ENCODE results near the gene OR2L5. TPM values are rescaled to one million over a fixed set of nuclear protein-coding genes. Genes with fewer than 3 reads are reported as not detected.

The OR2L5 gene
- total RNA-seq, 2 donors from 2014 or later: not detected

DNA sequence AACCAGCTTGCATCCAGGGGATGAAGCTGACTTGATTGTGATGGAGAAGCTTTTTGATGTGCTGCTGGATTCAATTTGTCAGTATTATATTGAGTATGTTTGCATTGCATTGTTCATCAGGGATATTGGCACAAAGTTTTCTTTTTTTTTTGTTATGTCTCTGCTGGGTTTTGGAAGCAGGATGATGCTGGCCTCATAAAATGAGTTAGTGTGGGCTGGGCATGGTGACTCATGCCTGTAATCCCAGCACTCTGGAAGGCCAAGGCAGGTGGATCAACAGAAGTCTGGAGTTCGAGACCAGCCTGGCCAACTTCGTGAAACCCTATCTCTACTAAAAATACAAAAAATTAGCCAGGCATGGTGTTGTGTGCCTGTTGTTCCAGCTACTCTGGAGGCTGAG, 41.8 kb downstream of the OR2L5 start:
- Histone ChIP-seq H3K36me3 (replicated peaks in 1 of 2; ENCODE audit: insufficient read depth in 1 of 2, low read depth in 2 of 2) (no peaks in the 10 kb centered on the region), H3K27ac (no peak overlapping the region), H3K4me1 (no peaks in the 10 kb centered on the region), H3K27me3 (no peaks in the 10 kb centered on the region), H3K9me3 (no peaks in the 10 kb centered on the region), H3K4me3 (no peak overlapping the region)
- DNase-seq: no peak
- intact Hi-C loops (cut with DNase I): no loop called here
- 44 to 62% methylated on average over 2 of the region's 2 CpGs for WGBS, 2 donors
- TF ChIP-seq POLR2A (IDR thresholded peaks at IDR 0.05): no peak
- TF ChIP-seq, protein P1, sequence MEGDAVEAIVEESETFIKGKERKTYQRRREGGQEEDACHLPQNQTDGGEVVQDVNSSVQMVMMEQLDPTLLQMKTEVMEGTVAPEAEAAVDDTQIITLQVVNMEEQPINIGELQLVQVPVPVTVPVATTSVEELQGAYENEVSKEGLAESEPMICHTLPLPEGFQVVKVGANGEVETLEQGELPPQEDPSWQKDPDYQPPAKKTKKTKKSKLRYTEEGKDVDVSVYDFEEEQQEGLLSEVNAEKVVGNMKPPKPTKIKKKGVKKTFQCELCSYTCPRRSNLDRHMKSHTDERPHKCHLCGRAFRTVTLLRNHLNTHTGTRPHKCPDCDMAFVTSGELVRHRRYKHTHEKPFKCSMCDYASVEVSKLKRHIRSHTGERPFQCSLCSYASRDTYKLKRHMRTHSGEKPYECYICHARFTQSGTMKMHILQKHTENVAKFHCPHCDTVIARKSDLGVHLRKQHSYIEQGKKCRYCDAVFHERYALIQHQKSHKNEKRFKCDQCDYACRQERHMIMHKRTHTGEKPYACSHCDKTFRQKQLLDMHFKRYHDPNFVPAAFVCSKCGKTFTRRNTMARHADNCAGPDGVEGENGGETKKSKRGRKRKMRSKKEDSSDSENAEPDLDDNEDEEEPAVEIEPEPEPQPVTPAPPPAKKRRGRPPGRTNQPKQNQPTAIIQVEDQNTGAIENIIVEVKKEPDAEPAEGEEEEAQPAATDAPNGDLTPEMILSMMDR (IDR thresholded peaks at IDR 0.05): no peak
- no peak for ATAC-seq

GRCh38 chr1:248065071-248065470, 51.6 kb downstream of the OR2L5 start:
- H3K4me1 ChIP-seq: no peaks in the 10 kb centered on the region
- no peaks in the 10 kb centered on the region for H3K36me3 ChIP-seq (replicated peaks in 1 of 2; ENCODE audit: insufficient read depth in 1 of 2, low read depth in 2 of 2)
- intact Hi-C loops (cut with DNase I): no loop called here
- no peaks in the 10 kb centered on the region for H3K27me3 ChIP-seq
- WGBS, 2 donors: 52 to 57% methylated on average over 2 of the region's 2 CpGs
- no peak for TF ChIP-seq POLR2A (IDR thresholded peaks at IDR 0.05)
- TF ChIP-seq, protein P1 (IDR thresholded peaks at IDR 0.05): no peak
- no peaks in the 10 kb centered on the region for H3K9me3 ChIP-seq
- DNase-seq (no peak), ATAC-seq (no peak)
- no peak overlapping the region for H3K27ac ChIP-seq
- no peak overlapping the region for H3K4me3 ChIP-seq

DNA sequence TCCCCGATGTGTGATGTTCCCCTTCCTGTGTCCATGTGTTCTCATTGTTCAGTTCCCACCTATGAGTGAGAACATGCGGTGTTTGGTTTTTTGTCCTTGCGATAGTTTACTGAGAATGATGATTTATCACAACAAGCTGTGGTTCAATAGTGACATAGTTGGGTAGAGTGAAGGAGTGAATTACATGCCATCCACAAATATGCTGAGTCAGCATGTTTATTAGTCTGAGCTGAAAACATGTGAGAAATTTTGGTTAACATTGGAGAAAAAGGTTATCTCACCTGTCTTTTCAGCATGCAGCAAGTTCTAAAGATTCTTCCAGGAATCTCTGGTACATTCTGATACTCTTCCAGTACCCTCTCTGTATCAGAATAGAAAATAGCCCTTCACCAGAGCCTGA, 52.1 kb downstream of the OR2L5 start:
- intact Hi-C loops (cut with DNase I): no loop called here
- Histone ChIP-seq H3K9me3 (no peaks in the 10 kb centered on the region), H3K27ac (no peak overlapping the region), H3K4me3 (no peak overlapping the region), H3K4me1 (no peaks in the 10 kb centered on the region), H3K36me3 (replicated peaks in 1 of 2; ENCODE audit: insufficient read depth in 1 of 2, low read depth in 2 of 2) (no peaks in the 10 kb centered on the region), H3K27me3 (no peaks in the 10 kb centered on the region)
- DNase-seq (no peak), ATAC-seq (no peak)
- TF ChIP-seq, protein P1 (IDR thresholded peaks at IDR 0.05): no peak
- TF ChIP-seq POLR2A (IDR thresholded peaks at IDR 0.05): no peak
- WGBS, 2 donors: 87 to 96% methylated on average over 3 of the region's 3 CpGs

Small RNA genes within 50 kb of the gene (small RNA-seq; reads per million reads assigned to genes)
- gene RF00019: not detected

Other genes with a start within 250 kb of the OR2L5 start
- not detected for gene OR14A16, start 189.5 kb upstream of the OR2L5 start, total RNA-seq
- not detected for gene OR11L1, start 171.8 kb upstream of the OR2L5 start, total RNA-seq
- gene TRIM58, start 156.5 kb upstream of the OR2L5 start, total RNA-seq: 1 to 10 TPM in 1 of 2 donors, under 1 TPM in 1; 0.99 to 3.4 TPM
- gene OR2W3, start 118.1 kb upstream of the OR2L5 start, total RNA-seq: 1 to 10 TPM in 1 of 2 donors, not detected in 1; 1.3 TPM
- gene OR2T8, start 93.4 kb upstream of the OR2L5 start, total RNA-seq: not detected
- gene OR2AJ1, start 88.8 kb upstream of the OR2L5 start, total RNA-seq: not detected
- not detected for gene OR2L8, start 64.8 kb upstream of the OR2L5 start, total RNA-seq
- gene OR2AK2, start 48.4 kb upstream of the OR2L5 start, total RNA-seq: not detected
- gene OR2L2, start 16.4 kb downstream of the OR2L5 start, total RNA-seq: not detected
- not detected for gene OR2L3, start 33.2 kb downstream of the OR2L5 start, total RNA-seq
- not detected for gene OR2L13, start 81.5 kb downstream of the OR2L5 start, total RNA-seq
- not detected for gene OR2M5, start 131.5 kb downstream of the OR2L5 start, total RNA-seq
- gene OR2M2, start 161.2 kb downstream of the OR2L5 start, total RNA-seq: not detected
- not detected for gene OR2M3, start 183.6 kb downstream of the OR2L5 start, total RNA-seq
- gene OR2M4, start 217.8 kb downstream of the OR2L5 start, total RNA-seq: not detected

All from body of pancreas (tissue), 4 donors.